HG03039 (cell line): ENCODE measurements around the gene PRKAR2A.
"Not testable (repeated sequence)": the region's sequence is repeated elsewhere in the genome, so short reads cannot be mapped to it uniquely, and the experiment has no call there.

Experiments used
- ATAC-seq: cut with Tn5 transposase; IDR thresholded peaks from one replicate; pipeline ENCODE4 v1.9.1; 2021; ENCODE audit warnings: mild to moderate bottlenecking, moderate library complexity; ENCODE audit not compliant: unreplicated experiment

PRKAR2A gene

GRCh38 chr3:48837163-48837562, 10.5 kb downstream of the PRKAR2A start:
- no peak for ATAC-seq

DNA sequence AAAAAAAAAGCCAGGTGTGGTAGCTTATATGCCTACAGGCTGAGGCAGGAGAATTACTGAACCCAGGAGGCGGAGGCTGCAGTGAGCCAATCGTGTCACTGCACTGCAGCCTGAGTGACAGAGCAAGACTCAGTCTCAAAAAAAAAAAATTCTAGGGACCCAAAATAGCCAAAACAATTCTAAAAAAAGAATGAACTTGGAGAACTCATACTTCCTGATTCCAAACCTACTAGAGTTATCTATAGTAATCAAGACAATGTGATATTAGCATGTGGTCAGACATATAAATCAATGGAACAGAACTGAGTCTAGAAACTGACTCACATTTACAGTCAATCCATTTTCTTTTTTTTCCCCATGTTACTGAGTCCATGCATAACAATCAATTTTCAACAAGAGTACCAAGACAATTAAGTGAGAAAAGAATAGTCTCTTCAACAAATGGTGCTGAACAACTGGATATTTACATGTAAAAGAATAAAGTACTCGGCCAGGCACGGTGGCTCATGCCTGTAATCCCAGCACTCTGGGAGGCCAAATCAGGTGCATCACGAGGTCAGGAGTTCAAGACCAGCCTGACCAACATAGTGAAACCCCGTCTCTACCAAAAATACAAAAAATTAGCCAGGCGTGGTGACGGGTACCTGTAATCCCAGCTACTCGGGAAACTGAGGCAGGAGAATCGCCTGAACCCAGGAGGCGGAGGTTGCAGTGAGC, 11.9 kb downstream of the PRKAR2A start:
- ATAC-seq, result no peak

DNA sequence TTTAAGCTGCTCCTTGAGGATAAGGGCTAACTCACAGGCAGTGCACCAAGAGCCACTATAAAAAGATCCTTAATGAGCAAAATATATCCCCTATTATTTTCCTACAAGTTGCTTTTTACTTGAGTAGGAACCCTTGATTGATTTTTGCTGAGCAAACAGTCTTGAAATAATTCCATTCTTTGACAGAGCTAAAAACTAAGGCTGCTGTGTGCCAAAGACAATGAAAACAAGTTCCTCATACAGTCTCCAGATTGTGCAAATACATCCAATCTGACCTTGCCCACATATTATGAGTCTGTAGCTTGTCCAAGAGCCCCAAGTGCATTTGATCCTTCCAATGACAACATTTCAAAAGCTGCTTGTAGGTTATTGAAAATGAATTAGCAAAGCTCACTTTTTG, 15.0 kb downstream of the PRKAR2A start:
- ATAC-seq, result no peak

DNA sequence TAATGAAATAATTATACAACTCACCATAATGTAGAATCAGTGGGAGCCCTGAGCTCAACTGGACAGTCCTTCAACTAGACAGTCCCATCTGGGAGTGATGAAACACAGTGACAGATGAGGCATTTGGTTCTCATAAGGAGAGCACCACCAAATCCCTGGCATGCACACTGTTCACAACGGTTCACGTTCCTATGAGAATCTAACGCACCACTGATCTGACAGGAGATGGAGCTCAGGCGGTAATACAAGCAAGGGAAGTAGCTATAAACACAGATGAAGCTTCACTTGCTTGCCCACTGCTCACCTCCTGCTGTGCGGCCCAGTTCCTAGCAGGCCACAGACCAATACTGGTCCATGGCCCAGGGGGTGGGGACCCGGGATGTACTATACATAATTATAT, 17.0 kb downstream of the PRKAR2A start:
- no peak for ATAC-seq

DNA sequence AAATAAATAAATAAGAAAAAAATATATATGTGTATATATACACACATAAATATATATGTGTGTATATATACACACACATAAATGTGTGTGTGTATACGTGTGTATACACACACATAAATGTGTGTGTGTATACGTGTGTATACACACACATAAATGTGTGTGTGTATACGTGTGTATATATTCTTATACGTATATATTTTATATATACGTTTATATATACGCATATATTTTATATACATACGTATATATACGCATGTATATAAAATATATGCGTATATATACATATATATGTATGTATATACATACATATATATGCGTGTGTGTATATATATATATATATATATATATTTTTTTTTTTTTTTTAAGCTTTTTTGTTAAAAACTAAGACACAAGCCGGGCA, 18.1 kb downstream of the PRKAR2A start:
- not testable (repeated sequence) for ATAC-seq

DNA sequence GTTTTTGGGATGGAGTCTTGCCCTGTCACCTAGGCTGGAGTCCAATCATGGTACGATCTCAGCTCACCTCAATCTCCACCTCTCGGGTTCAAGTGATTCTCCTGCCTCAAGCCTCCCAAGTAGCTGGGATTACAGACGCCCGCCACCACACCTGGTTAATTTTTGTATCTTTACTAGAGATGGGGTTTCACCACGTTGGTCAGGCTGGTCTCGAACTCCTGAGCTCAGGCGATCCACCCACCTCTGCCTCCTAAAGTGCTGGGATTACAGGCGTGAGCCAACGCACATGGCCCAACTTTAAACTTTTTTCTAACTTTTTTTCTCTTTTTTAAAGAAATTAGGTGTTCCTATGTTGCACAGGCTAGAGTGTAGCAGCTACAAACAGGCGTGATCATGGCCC, 19.8 kb downstream of the PRKAR2A start:
- not testable (repeated sequence) for ATAC-seq

DNA sequence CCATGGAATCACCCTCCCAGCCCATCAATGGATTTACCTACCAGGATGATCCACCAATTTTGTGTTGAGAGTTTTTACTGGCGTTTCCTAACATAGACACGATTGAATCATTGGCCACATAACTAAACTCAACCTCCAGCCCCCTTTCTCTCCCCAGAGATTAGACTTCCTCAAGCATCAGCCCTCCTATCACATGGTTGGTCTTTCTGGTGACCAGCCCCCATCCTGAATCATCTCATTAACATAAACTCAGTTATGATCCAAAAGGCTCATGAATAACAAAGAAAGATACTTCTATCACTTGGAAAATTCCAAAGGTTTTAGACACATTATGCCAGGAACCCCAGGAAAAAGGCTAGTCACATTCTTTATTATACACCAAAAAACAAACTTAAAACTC, 21.2 kb downstream of the PRKAR2A start:
- no peak for ATAC-seq

DNA sequence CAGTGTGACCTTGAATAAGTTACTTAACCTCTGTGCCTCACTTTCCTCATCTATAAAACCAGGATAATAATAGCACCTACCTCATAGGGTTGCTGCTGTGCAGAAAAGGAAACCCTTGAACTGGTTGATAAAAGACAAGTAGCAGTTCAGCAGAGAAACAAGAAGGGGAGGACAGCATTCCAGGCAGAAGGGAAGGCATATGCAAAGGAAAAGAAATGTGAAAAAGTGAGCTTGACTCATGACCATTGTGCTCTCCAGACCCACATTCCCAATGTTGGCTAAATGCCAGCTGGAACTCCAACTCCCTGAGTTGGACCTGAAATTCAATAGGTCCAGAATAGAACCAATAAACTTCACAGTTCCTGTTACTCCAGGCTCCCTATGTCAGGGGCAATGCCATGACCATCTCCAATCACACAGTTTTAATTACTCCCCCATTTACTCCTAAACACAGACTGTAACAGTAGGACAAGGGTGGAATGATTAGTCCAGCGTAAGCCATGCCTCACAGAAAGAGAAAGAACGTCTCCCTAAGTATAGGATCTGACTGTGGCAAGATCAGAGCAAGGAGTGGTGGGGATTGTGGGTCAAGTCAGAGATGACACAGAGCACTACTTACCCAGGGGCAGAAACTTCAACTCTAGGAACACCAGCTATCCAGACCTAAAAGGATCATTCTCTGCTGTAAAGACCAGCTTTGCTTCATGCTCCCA, 26.9 kb downstream of the PRKAR2A start:
- no peak for ATAC-seq

DNA sequence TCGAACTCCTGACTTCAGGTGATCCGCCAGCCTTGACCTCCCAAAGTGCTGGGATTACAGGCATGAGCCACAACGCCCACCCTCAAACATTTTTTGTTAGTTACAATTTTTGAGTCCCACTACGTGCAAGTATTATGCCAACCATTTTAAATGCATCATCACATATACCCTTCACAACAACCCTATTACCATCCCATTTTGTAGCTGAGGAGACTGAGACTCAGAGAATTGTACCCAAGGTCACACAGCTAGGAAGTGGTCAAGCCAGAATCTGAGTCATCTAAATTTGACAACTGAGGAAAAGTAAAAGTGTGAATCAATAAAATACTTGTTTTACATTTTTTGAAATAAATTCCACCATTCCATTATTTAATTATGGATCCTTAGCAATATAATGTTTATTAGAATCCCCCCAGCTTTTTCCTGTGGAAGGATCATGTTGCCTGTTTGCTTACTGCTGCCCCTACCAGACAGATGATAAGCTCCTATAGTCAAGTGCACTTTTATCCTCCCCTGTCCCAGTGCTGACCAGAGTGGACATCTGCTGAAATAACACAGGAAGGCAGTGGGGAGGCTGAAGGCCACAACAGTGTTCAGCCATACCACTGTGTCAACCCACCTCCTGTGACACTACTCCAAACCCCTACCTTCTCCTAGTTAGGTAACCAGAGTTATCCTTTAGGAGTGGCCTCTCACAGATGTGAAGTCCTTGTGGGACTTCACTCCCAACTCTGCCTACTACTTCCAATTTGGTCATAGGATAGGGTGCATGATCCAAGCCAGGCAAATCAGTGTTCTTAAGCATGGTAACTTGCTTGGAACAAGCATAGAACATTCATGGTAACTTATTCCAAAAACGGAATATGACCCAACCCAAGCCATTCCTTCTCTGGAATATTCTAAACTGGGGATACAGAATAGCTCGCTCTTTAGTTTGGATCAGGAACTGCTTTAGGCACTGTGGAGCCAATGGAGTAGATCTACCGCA, 28.1 kb downstream of the PRKAR2A start:
- no peak for ATAC-seq

DNA sequence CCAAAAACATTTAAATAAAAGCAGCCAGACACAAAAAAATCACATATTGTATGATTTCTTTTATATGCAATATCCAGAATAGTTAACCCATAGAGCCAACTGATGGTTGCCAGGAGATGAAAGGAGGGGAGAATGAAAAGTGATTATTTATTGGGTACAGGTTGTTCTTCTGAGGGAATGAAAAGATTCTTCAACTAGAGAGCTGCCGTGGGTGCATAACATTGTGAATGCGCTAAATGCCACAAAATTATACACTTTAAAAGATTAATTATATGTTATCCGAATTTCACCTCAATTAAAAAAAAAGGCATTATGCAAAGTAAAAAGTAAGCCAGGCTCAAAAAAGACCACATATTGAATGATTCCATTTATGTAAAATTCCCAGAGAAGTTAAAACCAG, 36.1 kb downstream of the PRKAR2A start:
- ATAC-seq, result no peak

DNA sequence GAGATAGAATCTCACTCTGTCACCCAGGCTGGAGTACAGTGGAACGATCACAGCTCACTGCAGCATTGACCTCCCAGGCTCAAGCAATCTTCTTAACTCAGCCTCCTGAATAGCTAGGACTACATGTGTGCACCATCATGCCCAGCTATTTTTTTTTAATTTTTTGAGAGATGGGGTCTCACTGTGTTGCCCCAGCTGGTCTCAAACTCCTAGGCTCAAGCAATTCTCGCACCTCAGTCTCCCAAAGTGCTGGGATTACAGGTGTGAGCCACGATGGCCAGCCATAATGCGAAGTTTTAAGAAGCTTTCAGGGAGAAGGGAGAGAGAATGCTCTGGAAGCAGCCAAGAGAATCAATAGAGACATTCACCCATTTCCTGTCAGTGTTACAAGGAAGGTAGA, 42.7 kb downstream of the PRKAR2A start:
- ATAC-seq, result no peak

GRCh38 chr3:48800831-48801230, 46.8 kb downstream of the PRKAR2A start:
- not testable (repeated sequence) for ATAC-seq

DNA sequence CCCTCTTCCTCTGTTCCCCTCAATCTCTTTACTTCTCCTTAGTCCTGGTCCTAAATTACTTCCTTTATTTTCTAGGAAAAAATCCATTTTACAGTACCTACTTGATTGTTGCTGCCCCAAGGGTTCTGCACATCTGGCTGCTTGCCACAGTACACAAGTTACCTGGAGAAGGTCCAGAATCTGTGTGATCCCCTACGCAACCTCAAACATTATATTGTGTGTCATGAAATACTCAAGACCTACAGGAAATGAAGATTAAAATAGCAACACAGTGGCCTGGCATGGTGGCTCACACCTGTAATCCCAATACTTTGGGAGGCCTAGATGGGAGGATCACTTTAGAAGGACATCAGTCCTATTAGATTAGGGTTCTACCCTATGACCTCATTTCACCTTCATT, 48.7 kb downstream of the PRKAR2A start:
- ATAC-seq, result no peak

GRCh38 chr3:48797626-48798025, 50.0 kb downstream of the PRKAR2A start:
- no peak for ATAC-seq

DNA sequence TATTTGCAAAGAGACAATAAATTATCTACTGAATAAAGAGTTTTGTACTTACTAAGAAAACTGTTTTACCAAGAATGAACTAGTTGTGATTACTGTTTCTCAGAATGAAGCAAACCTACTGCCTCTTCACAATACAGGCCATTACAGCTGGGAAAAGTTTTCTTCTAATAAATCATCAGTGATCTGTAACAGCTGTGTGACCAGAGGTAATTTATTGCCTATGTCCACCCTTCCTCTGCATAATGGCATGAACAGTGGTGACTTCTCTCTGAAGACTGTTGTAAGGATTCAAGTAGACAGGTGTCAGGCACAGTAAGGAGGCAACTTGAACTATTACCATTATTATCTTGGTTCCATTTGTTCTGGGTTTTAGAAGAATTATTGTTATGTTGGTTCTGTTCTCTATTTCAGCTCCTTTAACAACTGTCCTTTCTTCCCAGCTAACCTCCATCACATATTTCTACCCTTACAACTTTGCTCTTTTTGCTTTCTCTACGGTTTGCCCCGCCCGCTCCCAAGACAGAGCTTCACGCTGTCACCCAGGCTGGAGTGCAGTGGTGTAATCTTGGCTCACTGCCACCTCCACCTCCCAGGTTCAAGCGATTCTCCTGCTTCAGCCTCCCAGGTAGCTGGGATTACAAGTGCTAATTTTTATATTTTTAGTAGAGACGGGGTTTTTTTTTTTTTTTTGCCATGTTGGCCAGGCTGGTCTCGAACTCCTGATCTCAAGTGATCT, 51.5 kb downstream of the PRKAR2A start:
- ATAC-seq, result no peak

DNA sequence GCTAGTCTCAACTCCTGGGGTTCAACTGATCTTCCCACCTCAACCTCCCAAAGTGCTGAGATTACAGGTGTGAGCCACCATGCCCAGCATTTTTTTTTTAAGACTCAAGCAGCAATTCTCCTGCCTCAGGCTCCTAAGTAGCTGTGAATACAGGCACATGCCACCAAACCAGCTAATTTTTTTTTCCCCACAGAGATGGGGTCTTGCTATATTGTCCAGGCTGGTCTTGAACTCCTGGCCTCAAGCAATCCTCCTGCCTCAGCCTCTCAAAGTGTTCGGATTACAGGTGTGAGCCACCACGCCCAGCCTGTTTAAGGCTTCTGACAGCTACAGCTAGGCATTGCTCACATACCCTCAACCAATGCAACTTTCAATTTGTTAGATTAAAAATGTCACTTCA, 54.2 kb downstream of the PRKAR2A start:
- ATAC-seq, result not testable (repeated sequence)

- ATAC-seq, result no peak
These were observed 58.0 kb downstream of the PRKAR2A start for GRCh38 chr3:48789665-48790064.

- no peak for ATAC-seq
These were observed 59.0 kb downstream of the PRKAR2A start for GRCh38 chr3:48788544-48789162.

- no peak for ATAC-seq
These were observed 63.1 kb downstream of the PRKAR2A start for GRCh38 chr3:48784426-48785120.

- ATAC-seq, result no peak
These were observed 64.4 kb downstream of the PRKAR2A start for GRCh38 chr3:48783304-48783703.
